NCI-H748 (cell line): Measurements from ENCODE around the gene LCE3B.
"Not testable (repeated sequence)": the region's sequence is repeated elsewhere in the genome, so short reads cannot be mapped to it uniquely, and the experiment has no call there.

Experiments
- DNase-seq: peaks from one replicate; lab custom pipeline; 2025; ENCODE audit not compliant: unreplicated experiment; lab: John Stamatoyannopoulos, UW

Gene LCE3B, protein sequence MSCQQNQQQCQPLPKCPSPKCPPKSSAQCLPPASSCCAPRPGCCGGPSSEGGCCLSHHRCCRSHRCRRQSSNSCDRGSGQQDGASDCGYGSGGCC

GRCh38 chr1:152613511-152613910, at the start of gene LCE3B:
TSS of gene LCE3B (plus strand) at chr1:152613811. CDS start at chr1:152613811, 0 bp downstream.
- DNase-seq = no peak

DNA sequence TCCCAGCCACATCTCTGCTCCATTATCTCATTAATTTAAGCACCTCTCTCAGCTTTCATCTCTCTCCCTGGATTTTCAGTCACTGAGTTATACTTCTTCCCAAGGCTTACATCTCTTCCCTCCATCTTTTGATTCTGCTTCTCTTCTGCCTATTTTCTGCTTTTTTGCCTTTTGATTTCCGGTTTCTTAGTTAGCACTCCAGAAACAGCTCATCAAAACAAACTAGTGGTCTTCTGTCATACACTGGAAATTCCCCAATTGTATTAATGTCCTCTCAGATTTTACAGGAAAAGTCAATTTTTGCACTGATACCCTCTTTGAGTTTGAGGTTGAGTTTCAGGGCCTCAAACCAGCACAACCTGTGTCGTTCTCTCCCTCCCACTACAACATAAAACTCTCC, 48.5 kb upstream of the LCE3B start:
- no peak for DNase-seq

GRCh38 chr1:152565535-152566215, 47.9 kb upstream of the LCE3B start:
- DNase-seq = no peak

DNA sequence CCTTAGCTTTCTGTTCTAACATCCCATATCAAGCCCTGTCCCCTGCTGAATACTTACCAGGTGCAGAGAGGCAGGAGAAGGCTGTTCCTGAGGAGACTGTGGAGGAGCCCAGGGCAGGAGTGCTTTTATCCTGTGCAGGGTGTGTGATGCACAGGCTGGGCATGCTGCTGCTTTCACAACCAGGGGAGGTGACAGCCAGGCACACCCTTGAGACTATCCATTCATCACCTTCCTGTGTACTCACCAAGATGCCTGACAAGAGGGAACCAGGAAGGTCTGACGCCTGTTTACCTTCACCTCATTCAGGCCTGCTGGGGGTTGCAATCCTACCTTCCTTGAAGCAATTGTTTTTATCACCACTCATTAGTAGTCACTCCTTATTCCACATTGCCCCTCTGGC, 46.9 kb upstream of the LCE3B start, which contains the start of gene LCE3E:
Gene LCE3E, minus strand, starts transcription at position 100 of the 400 bp plus-strand sequence. CDS start 572 bp downstream, outside the sequence.
- DNase-seq = no peak

DNA sequence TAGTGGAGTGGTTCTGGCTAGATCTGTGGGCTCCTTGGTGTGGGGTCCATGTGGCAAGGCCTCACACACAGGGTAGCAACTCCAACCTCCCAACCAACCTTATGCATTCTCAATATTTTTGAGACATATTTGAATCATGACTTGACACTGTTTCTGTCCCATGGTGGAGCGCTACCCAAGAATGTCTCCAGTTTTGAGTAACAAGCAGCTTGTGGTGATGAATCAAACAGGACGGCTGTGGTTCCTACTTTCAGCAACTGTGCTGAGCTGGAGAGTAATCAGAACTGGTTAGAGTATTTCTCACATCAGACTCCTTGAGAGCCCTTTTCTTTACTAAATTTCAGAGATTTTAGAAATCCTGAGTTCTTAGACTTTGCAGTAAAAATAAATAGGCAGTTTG, 36.4 kb upstream of the LCE3B start:
- no peak for DNase-seq

DNA sequence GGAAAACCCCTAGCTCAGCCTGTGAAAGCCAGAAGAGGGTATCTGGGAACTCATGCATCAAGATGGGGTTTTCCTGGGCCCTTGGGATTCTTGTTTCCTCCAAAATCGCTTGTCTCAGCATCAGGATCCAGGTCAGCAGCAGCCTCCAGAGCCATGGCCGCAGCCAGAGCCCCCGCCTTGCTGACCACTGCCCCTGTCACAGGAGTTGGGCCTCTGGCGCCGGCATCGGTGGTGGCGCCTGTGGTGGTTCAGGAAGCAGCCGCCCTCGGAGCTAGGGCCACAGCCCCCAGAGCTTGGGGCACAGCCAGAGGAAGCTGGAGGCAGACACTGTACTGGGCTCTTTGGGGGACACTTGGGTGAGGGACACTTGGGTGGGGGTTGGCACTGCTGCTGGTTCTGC, 34.1 kb upstream of the LCE3B start:
- not testable (repeated sequence) for DNase-seq

GRCh38 chr1:152580433-152580832, 33.2 kb upstream of the LCE3B start, which contains the start of gene LCE3D:
TSS of gene LCE3D (minus strand) at chr1:152580516. CDS start at chr1:152579936, 580 bp downstream.
- no peak for DNase-seq

DNA sequence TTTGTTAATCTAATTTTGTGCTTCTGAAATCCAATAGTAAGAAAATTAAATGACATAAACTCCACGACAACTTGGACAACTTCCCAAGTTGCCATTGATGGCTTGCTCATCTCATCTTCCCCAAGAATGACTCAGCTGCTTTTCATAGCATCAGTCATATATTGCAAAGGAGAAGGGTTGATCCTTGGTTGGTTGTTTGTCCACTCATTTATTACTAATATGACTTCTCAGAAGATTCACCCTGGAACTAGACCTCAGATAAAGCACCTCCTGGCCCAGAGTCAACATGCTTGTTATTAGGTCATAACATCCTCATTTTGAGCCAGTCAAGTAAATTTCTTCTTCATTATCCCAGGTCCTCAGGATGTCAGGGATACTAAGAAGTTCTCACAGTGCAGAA, 31.0 kb upstream of the LCE3B start:
- DNase-seq = no peak

- DNase-seq = no peak
Measured at GRCh38 chr1:152585586-152585985, 28.0 kb upstream of the LCE3B start.

- no peak for DNase-seq
Measured at GRCh38 chr1:152596986-152597385, 16.6 kb upstream of the LCE3B start.

DNA sequence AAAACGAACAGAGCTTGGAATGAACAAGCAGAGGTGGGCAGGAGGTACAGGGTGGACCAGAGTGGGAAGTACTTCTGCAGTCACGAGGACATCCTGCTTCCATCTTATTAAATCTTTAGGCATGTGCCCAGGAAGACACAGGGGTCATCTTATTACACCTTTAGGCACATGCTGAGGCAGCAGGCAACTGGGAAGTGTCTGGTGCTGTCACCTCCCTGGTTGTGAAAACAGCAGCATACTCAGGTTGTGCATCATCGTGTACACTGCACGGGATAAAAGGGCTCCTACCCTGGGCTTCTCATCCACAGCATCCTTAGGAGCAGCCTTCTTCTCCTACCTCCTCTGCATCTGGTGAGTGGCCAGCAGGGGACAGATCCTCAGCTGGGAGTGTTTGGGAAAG, 13.7 kb upstream of the LCE3B start, which contains the start of gene LCE3C:
Gene LCE3C, plus strand, starts transcription at position 301 of the 400 bp plus-strand sequence. CDS start 498 bp downstream, outside the sequence.
- no peak for DNase-seq

GRCh38 chr1:152621993-152622392, 8.4 kb downstream of the LCE3B start:
- no peak for DNase-seq

DNA sequence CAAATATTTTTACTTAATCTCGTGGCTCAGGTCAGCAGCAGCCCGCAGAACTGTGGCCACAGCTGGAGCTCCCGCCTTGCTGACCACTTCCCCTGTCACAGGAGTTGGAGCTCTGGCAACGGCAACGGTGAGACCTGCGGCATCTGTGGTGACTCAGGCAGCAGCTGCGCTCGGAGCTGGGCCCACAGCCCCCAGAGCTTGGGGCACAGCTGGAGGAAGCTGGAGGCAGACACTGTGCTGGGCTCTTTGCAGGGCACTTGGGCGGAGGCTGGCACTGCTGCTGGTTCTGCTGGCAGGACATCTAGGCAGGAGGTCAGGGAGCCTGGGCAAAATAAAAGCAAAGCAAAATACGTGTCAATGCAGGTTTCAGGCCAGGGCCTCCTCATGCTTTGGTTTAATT, 9.2 kb downstream of the LCE3B start, which contains the start of gene LCE3A:
Gene LCE3A, minus strand, starts transcription at position 301 of the 400 bp plus-strand sequence. Its CDS starts 0 bp downstream, at position 301.
- no peak for DNase-seq

GRCh38 chr1:152623203-152623844, 9.7 kb downstream of the LCE3B start:
- no peak for DNase-seq

GRCh38 chr1:152626744-152627143, 13.1 kb downstream of the LCE3B start:
- no peak for DNase-seq

- no peak for DNase-seq
Measured at GRCh38 chr1:152630596-152630995, 17.0 kb downstream of the LCE3B start.

DNA sequence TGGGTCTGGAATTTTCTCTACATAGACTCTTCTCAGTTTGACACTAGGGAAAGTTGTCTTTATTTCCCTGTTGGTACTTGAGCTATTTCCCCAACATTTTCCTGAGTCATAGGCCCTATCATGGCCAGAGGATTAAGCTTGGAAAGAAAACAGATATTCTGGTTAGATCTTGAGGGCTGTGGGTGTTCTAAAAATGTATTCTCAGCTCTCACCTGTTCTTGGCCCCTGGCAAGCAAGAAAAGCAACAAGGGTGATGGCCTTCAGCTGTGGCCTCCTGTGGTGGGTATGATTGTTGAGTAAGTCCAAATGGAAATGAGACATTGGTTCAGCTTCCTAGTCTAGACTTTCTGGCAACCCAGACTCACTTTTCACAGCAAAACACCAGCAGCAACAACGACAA, 26.7 kb downstream of the LCE3B start:
- no peak for DNase-seq

- no peak for DNase-seq
Measured at GRCh38 chr1:152643945-152644344, 30.3 kb downstream of the LCE3B start.

DNA sequence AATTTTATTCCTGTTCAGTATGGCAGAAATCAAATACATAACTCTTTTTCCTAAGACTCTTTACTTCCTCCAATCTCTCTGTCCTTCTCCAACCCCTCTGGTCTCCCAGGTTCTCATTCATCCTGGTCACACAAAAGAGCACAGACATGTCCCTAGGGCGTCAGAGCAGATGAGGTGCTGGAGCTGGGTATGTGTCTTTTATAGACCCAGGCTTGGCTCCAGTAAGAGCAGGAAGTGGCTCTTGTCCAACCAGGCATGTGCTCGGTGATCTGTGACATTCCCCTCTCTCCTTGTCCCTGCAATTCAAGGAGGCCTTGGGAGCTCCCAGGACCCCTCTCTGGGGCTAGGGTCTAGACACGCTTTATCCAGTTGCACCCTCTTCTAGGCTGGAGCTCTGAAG, 31.5 kb downstream of the LCE3B start:
- no peak for DNase-seq

GRCh38 chr1:152646656-152647055, 33.0 kb downstream of the LCE3B start:
- no peak for DNase-seq

GRCh38 chr1:152654110-152654509, 40.5 kb downstream of the LCE3B start:
- DNase-seq = peak; percentile 48

DNA sequence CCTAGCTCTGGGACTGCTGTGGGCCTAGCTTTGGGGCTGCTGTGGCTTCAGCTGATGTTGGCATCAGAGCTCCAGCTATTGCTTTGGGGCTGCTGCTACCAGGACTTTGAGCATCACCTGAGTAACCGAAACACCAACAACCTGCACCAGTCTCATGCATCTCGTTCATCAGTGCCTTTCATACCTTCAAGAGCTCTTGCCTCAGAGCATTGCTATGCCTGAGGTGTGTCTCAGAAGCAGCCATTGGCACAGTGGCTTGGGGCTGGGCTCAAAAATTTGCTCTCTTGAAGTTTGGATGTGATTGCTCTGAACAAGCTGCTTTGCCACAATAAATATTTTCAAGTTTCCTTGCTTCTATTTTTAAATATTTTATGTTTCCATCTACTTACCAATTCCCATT, 42.8 kb downstream of the LCE3B start:
- DNase-seq = no peak
